Measurements from ENCODE around the gene PIH1D2.
"Not testable (repeated sequence)": the region's sequence is repeated elsewhere in the genome, so short reads cannot be mapped to it uniquely, and the experiment has no call there.

Gene PIH1D2

GRCh38 chr11:112051768-112052167, 22.0 kb downstream of the PIH1D2 start:
- no peak for DNase-seq (ENCODE audit: low spot score)

- DNase-seq (ENCODE audit: low spot score) = no peak
Observed at GRCh38 chr11:112050721-112051120, 23.1 kb downstream of the PIH1D2 start.

- no peak for DNase-seq (ENCODE audit: low spot score)
Observed at GRCh38 chr11:112049777-112050176, 24.0 kb downstream of the PIH1D2 start.

- not testable (repeated sequence) for DNase-seq (ENCODE audit: low spot score)
Observed at GRCh38 chr11:112048256-112048655, 25.6 kb downstream of the PIH1D2 start.

- DNase-seq (ENCODE audit: low spot score) = not testable (repeated sequence)
Observed at GRCh38 chr11:112046647-112047046, 27.2 kb downstream of the PIH1D2 start.

GRCh38 chr11:112044961-112045360, 28.9 kb downstream of the PIH1D2 start:
- DNase-seq (ENCODE audit: low spot score) = no peak

GRCh38 chr11:112042961-112043304, 30.9 kb downstream of the PIH1D2 start:
- no peak for DNase-seq (ENCODE audit: low spot score)

- no peak for DNase-seq (ENCODE audit: low spot score)
Observed at GRCh38 chr11:112042161-112042960, 31.5 kb downstream of the PIH1D2 start.

GRCh38 chr11:112037527-112037926, 36.3 kb downstream of the PIH1D2 start:
- no peak for DNase-seq (ENCODE audit: low spot score)

GRCh38 chr11:112033902-112034301, 39.9 kb downstream of the PIH1D2 start:
- no peak for DNase-seq (ENCODE audit: low spot score)

- no peak for DNase-seq (ENCODE audit: low spot score)
Observed at GRCh38 chr11:112029460-112029859, 44.4 kb downstream of the PIH1D2 start.

GRCh38 chr11:112026784-112027410, 46.9 kb downstream of the PIH1D2 start:
- not testable (repeated sequence) for DNase-seq (ENCODE audit: low spot score)

GRCh38 chr11:112025707-112026106, 48.1 kb downstream of the PIH1D2 start:
- DNase-seq (ENCODE audit: low spot score) = no peak

GRCh38 chr11:112024773-112025678, 48.8 kb downstream of the PIH1D2 start, which contains the start of gene DLAT:
Gene DLAT, plus strand, starts transcription at chr11:112025408. Its CDS starts 65 bp downstream, at chr11:112025473.
- peak; percentile 89 for DNase-seq (ENCODE audit: low spot score)

GRCh38 chr11:112024178-112024772, 49.5 kb downstream of the PIH1D2 start:
- no peak for DNase-seq (ENCODE audit: low spot score)

- no peak for DNase-seq (ENCODE audit: low spot score)
Observed at GRCh38 chr11:112023104-112023503, 50.7 kb downstream of the PIH1D2 start.

GRCh38 chr11:112019066-112019465, 54.8 kb downstream of the PIH1D2 start:
- no peak for DNase-seq (ENCODE audit: low spot score)

Measured in left forelimb (tissue), 1 donor.